OCI-LY3 (cell line): ENCODE data around the gene RHOT2.

Source experiments
- EZH2phosphoT487 ChIP-seq: fragments of 200-600 bp; shearing (Covaris generic); IDR thresholded peaks from 2 replicates; pipeline ENCODE4 v1.6.1; 2018; ENCODE audit warnings: antibody characterized with exemption, mixed run types, low read depth
- TF ChIP-seq, protein P1 (sequence below): fragments of 200-600, 300-600 bp; sonication (generic); IDR thresholded peaks from 2 replicates; pipeline ENCODE4 v1.5.1; 2014; ENCODE audit warnings: antibody characterized with exemption, low read length, low read depth

GRCh38 chr16:715477-716199, 47.7 kb downstream of the RHOT2 start:
- TF ChIP-seq EZH2phosphoT487: no peak
- TF ChIP-seq, protein P1, sequence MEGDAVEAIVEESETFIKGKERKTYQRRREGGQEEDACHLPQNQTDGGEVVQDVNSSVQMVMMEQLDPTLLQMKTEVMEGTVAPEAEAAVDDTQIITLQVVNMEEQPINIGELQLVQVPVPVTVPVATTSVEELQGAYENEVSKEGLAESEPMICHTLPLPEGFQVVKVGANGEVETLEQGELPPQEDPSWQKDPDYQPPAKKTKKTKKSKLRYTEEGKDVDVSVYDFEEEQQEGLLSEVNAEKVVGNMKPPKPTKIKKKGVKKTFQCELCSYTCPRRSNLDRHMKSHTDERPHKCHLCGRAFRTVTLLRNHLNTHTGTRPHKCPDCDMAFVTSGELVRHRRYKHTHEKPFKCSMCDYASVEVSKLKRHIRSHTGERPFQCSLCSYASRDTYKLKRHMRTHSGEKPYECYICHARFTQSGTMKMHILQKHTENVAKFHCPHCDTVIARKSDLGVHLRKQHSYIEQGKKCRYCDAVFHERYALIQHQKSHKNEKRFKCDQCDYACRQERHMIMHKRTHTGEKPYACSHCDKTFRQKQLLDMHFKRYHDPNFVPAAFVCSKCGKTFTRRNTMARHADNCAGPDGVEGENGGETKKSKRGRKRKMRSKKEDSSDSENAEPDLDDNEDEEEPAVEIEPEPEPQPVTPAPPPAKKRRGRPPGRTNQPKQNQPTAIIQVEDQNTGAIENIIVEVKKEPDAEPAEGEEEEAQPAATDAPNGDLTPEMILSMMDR: no peak
